Measurements from ENCODE around the gene GNAT1. TPM values are rescaled to one million over a fixed set of nuclear protein-coding genes. Genes with fewer than 3 reads are reported as not detected.

GNAT1 gene
- total RNA-seq, 2 donors from 2014 or later = 0.54 TPM; not detected in 1

- ATAC-seq (ENCODE audit: insufficient number of reproducible peaks, low FRiP score, low read depth) (peak; percentile 61), DNase-seq (ENCODE audit: low spot score) (peak; percentile 80)
- no peaks in the 10 kb centered on the region for H3K9me3 ChIP-seq
- peaks cover 49 to 95% of the 10 kb centered on the region in 2 donors for H3K4me1 ChIP-seq (ENCODE audit: control insufficient read depth in 1 of 2, low read depth in 2 of 2)
- peak overlapping the region; percentile 83 to 92 for H3K27ac ChIP-seq
- TF ChIP-seq CTCF (IDR thresholded peaks at IDR 0.05) = no peak
- H3K36me3 ChIP-seq = no peaks in the 10 kb centered on the region
- H3K4me3 ChIP-seq = peak overlapping the region; percentile 57
- H3K27me3 ChIP-seq (replicated peaks; ENCODE audit: insufficient read depth) = no peaks in the 10 kb centered on the region
Measured at GRCh38 chr3:50163572-50164455, 27.6 kb upstream of the GNAT1 start.

GRCh38 chr3:50164481-50164880 lies 26.9 kb upstream of the GNAT1 start:
- peaks cover 49 to 95% of the 10 kb centered on the region in 2 donors for H3K4me1 ChIP-seq (ENCODE audit: control insufficient read depth in 1 of 2, low read depth in 2 of 2)

GRCh38 chr3:50164984-50165909 lies 26.2 kb upstream of the GNAT1 start:
- Histone ChIP-seq H3K36me3 (no peaks in the 10 kb centered on the region), H3K9me3 (no peaks in the 10 kb centered on the region), H3K4me3 (peak overlapping the region; percentile 57), H3K27ac (peak overlapping the region; percentile 83 to 92), H3K27me3 (replicated peaks; ENCODE audit: insufficient read depth) (no peaks in the 10 kb centered on the region), H3K4me1 (ENCODE audit: control insufficient read depth in 1 of 2, low read depth in 2 of 2) (peaks cover 49 to 94% of the 10 kb centered on the region in 2 donors)
- DNase-seq (ENCODE audit: low spot score) = no peak
- no peak for TF ChIP-seq CTCF (IDR thresholded peaks at IDR 0.05)
- peak; percentile 45 for ATAC-seq (ENCODE audit: insufficient number of reproducible peaks, low FRiP score, low read depth)

More at GRCh38 chr3:50164481-50164880, 26.9 kb upstream of the GNAT1 start:
- no peaks in the 10 kb centered on the region for H3K27me3 ChIP-seq (replicated peaks; ENCODE audit: insufficient read depth)
- ATAC-seq (ENCODE audit: insufficient number of reproducible peaks, low FRiP score, low read depth) (no peak), DNase-seq (ENCODE audit: low spot score) (no peak)
- no peaks in the 10 kb centered on the region for H3K36me3 ChIP-seq
- TF ChIP-seq CTCF (IDR thresholded peaks at IDR 0.05) = no peak
- peak overlapping the region; percentile 57 for H3K4me3 ChIP-seq
- peak overlapping the region; percentile 83 to 92 for H3K27ac ChIP-seq
- H3K9me3 ChIP-seq = no peaks in the 10 kb centered on the region

- DNase-seq (ENCODE audit: low spot score) = no peak
- no peaks in the 10 kb centered on the region for H3K27me3 ChIP-seq (replicated peaks; ENCODE audit: insufficient read depth)
- no peak for ATAC-seq (ENCODE audit: insufficient number of reproducible peaks, low FRiP score, low read depth)
- no peak for TF ChIP-seq CTCF (IDR thresholded peaks at IDR 0.05)
- no peaks in the 10 kb centered on the region for H3K9me3 ChIP-seq
- no peaks in the 10 kb centered on the region for H3K36me3 ChIP-seq
- H3K4me3 ChIP-seq = peak overlapping the region; percentile 57
- H3K27ac ChIP-seq = peak overlapping the region; percentile 83 to 92
- peaks cover 49 to 91% of the 10 kb centered on the region in 2 donors for H3K4me1 ChIP-seq (ENCODE audit: control insufficient read depth in 1 of 2, low read depth in 2 of 2)
Measured at GRCh38 chr3:50165910-50166538, 25.4 kb upstream of the GNAT1 start.
